GM21723 (cell line): ENCODE results near the gene AKNA.
"Not testable (repeated sequence)": the region's sequence is repeated elsewhere in the genome, so short reads cannot be mapped to it uniquely, and the experiment has no call there.

ENCODE experiments used
- ATAC-seq: cut with Tn5 transposase; IDR thresholded peaks from one replicate; pipeline ENCODE4 v1.9.1; 2021; ENCODE audit warnings: mild to moderate bottlenecking, moderate library complexity; ENCODE audit not compliant: unreplicated experiment

Gene AKNA

GRCh38 chr9:114342755-114343440 lies 44.9 kb downstream of the AKNA start:
- no peak for ATAC-seq

- ATAC-seq: no peak
These were observed 45.8 kb downstream of the AKNA start for GRCh38 chr9:114341991-114342390.

GRCh38 chr9:114341152-114341830 lies 46.5 kb downstream of the AKNA start:
- no peak for ATAC-seq

GRCh38 chr9:114339130-114339908 lies 48.5 kb downstream of the AKNA start:
- ATAC-seq: no peak

GRCh38 chr9:114338187-114338586 lies 49.6 kb downstream of the AKNA start:
- ATAC-seq: no peak

- no peak for ATAC-seq
These were observed 50.9 kb downstream of the AKNA start for GRCh38 chr9:114336699-114337395.

- ATAC-seq: no peak
These were observed 51.6 kb downstream of the AKNA start for GRCh38 chr9:114336157-114336556.

- no peak for ATAC-seq
These were observed 52.0 kb downstream of the AKNA start for GRCh38 chr9:114335745-114336144.

GRCh38 chr9:114334490-114334889 lies 53.3 kb downstream of the AKNA start:
- no peak for ATAC-seq

GRCh38 chr9:114333718-114334117 lies 54.1 kb downstream of the AKNA start:
- ATAC-seq: not testable (repeated sequence)

- ATAC-seq: not testable (repeated sequence)
These were observed 55.2 kb downstream of the AKNA start for GRCh38 chr9:114332474-114333040.

GRCh38 chr9:114331229-114332195 lies 56.3 kb downstream of the AKNA start:
- ATAC-seq: not testable (repeated sequence)

- no peak for ATAC-seq
These were observed 57.1 kb downstream of the AKNA start for GRCh38 chr9:114330636-114331035.

- ATAC-seq: not testable (repeated sequence)
These were observed 58.2 kb downstream of the AKNA start, which contains the start of gene ORM2 for GRCh38 chr9:114329625-114330022. ORM2 (plus strand) TSS chr9:114329869; CDS start chr9:114329905, 36 bp downstream.

GRCh38 chr9:114328937-114329624 lies 58.7 kb downstream of the AKNA start:
- not testable (repeated sequence) for ATAC-seq

- not testable (repeated sequence) for ATAC-seq
These were observed 59.4 kb downstream of the AKNA start for GRCh38 chr9:114328357-114328820.

- ATAC-seq: no peak
These were observed 60.0 kb downstream of the AKNA start for GRCh38 chr9:114327749-114328148.

GRCh38 chr9:114325684-114326254 lies 62.0 kb downstream of the AKNA start:
- not testable (repeated sequence) for ATAC-seq
